Stomach (tissue), 9 donors: ENCODE results near the gene ZDBF2. TPM values are rescaled to one million over a fixed set of nuclear protein-coding genes. Genes with fewer than 3 reads are reported as not detected.
A peak's percentile ranks its signal among the peaks of the same experiment; 100 is the strongest.

Experiments used
- DNase-seq, 2 donors: peaks; one replicate each; pipeline versions ENCODE4 v3.0.0 to v3.0.0-alpha.2; 2013 to 2019
- H3K27ac ChIP-seq, 5 donors: fragments of 200-600 bp in 4 of 5; sonication (generic) in 4 of 5; one replicate each; pipeline ENCODE4 v1.5.1; 2013 to 2019; ENCODE audit warnings: mild to moderate bottlenecking in 1 of 5, moderate library complexity in 1 of 5
- H3K27me3 ChIP-seq, 3 donors: fragments of 200-600 bp; sonication (generic); one replicate each; pipeline ENCODE4 v1.5.1; 2017 to 2019; ENCODE audit warnings: mixed run types in 1 of 3
- H3K36me3 ChIP-seq, 4 donors: fragments of 200-600 bp; sonication (generic); 1 replicate in 3 of 4; 2 replicates in 1 of 4; pipeline ENCODE4 v1.5.1; 2016 to 2019
- H3K4me1 ChIP-seq, 4 donors: fragments of 200-600 bp; sonication (generic); one replicate each; pipeline ENCODE4 v1.5.1; 2016 to 2019
- H3K4me3 ChIP-seq, 4 donors: fragments of 200-600 bp; sonication (generic) in 3 of 4; one replicate each; pipeline ENCODE4 v1.5.1; 2016 to 2019; ENCODE audit warnings: mild to moderate bottlenecking in 1 of 4
- H3K9me3 ChIP-seq, 4 donors: fragments of 200-600 bp; sonication (generic); one replicate each; pipeline ENCODE4 v1.5.1; 2016 to 2019
- CTCF ChIP-seq, 7 experiments: fragments of 450-650 bp in 4 of 7; fragments of 200-600 bp in 3 of 7; sonication (generic) in 3 of 7; IDR thresholded peaks; one replicate each; pipeline ENCODE4 v1.5.1; 2016 to 2019; ENCODE audit warnings: antibody characterized with exemption in 7 of 7, control low read depth in 2 of 7, mild to moderate bottlenecking in 1 of 7
- EP300 ChIP-seq: sonication (generic); formaldehyde crosslinking; IDR thresholded peaks from one replicate; pipeline ENCODE4 v1.6.1; 2017; ENCODE audit warnings: antibody characterized with exemption
- POLR2A ChIP-seq, 4 donors: fragments of 450-650 bp; IDR thresholded peaks; one replicate each; pipeline ENCODE4 v1.6.1; 2016; ENCODE audit warnings: antibody characterized with exemption in 4 of 4, control low read depth in 2 of 4, mild to moderate bottlenecking in 1 of 4, moderate library complexity in 1 of 4
- POLR2AphosphoS5 ChIP-seq, 3 donors: sonication (generic); formaldehyde crosslinking; IDR thresholded peaks; one replicate each; pipeline ENCODE4 v1.6.1; 2016; ENCODE audit warnings: antibody characterized with exemption in 3 of 3
- WGBS, 5 donors: extraction: QIAGEN DNeasy Blood & Tissue Kit in 3 of 5; methylation state at CpG; one replicate each; pipeline versions ENCODE4 v1.1.5 to v1.1.7; 2013 to 2018; 5-methylcytosine and 5-hydroxymethylcytosine counted together
- intact Hi-C: fragments of 100-400 bp; cut with DNase I; formaldehyde crosslinking; loops from one replicate; pipeline ENCODE4 v1.15.1; 2023; ENCODE audit warnings: low total_unique reads
- polyA plus RNA-seq, 3 donors: library from polyadenylated mRNA; stranded (reverse); fragments of 200-250 nt; gene quantifications; one replicate each; pipeline ENCODE4 v1.2.3, GENCODE V29; 2013
- total RNA-seq, 5 donors: library from RNA; depleted of rRNA; stranded (reverse); fragments of >200 nt; gene quantifications; one replicate each; pipeline versions ENCODE4 v1.1.0 to v1.2.3, GENCODE V29; 2014 to 2016
- donor health status: healthy with polysubstance abuse.
- donor health status: Bipolar disorder and iron deficiency.
- donor health status: healthy.

The ZDBF2 gene
- total and polyA plus RNA-seq, 8 donors, result 0.93 to 38.5 (median 6.5) TPM

DNA sequence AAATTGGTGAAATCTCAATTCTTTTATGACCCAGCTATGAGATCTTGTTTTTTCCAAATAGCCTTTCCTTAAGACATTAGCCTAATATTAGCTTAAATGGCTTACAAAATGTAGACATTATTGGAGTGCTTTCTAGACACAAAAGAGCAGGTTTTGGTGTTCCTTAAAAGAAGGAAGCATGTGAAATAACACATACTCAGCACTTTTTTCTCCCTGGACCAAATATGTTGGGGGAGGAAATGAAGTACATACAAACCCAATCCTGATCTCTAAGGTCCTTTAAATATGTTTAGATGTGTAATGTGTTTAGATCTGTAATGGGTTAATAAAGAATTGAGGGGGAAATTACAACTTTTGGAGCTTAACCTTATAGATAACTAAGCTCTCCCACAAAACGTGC, 3.4 kb upstream of the ZDBF2 start:
- DNase-seq, result no peak
- no peaks in the 10 kb centered on the region for H3K36me3 ChIP-seq
- H3K9me3 ChIP-seq, result no peaks in the 10 kb centered on the region
- H3K27ac ChIP-seq, result no peak overlapping the region
- intact Hi-C loops, result no loop called here
- TF ChIP-seq EP300 (no peak), POLR2AphosphoS5 (IDR thresholded peaks at IDR 0.05) (no peak), POLR2A (IDR thresholded peaks at IDR 0.05) (no peak)
- peaks cover 0 to 21% (median 17%) of the 10 kb centered on the region in 4 donors for H3K4me1 ChIP-seq
- no peak overlapping the region for H3K4me3 ChIP-seq
- 23 to 39% (median 31%) methylated on average over 1 of the region's 1 CpG for WGBS, 5 donors
- H3K27me3 ChIP-seq, result peaks cover 0 to 100% (median 69%) of the 10 kb centered on the region in 3 donors

DNA sequence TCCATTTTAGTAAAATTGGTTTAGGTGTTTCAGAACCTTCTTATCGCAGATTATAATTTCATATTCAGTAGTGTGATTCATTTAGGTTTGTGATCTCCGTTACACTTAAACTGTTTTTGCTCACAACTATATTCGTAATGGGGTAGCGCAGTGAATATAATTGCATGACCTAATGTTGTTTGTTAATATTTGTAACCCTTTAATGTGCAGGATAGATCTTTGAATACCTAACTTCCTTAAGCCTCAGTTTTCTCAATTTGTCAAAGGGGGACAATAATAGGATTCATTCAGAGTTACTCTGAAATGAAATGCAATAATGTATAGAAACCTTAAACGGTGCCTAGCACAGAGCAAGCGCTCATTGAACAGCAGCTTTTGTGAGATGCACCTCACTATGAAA, 558 bp upstream of the ZDBF2 start:
- peaks cover 0 to 87% (median 48%) of the 10 kb centered on the region in 3 donors for H3K27me3 ChIP-seq

GRCh38 chr2:206275312-206276055, 1.0 kb downstream of the ZDBF2 start:
- 4 to 8% (median 6%) methylated on average over 21 to 23 of the region's 23 CpGs for WGBS, 5 donors
- intact Hi-C loops, result no loop called here
- no peaks in the 10 kb centered on the region for H3K36me3 ChIP-seq

More for the DNA sequence above, 558 bp upstream of the ZDBF2 start:
- H3K9me3 ChIP-seq, result no peaks in the 10 kb centered on the region
- DNase-seq, result no peak
- no peaks in the 10 kb centered on the region for H3K36me3 ChIP-seq
- H3K4me3 ChIP-seq, result peak overlapping the region; percentile 62 to 85 (median 78)
- H3K27ac ChIP-seq, result peak overlapping the region in 2 of 5 donors; percentile 76 to 84
- H3K4me1 ChIP-seq, result peaks cover 0 to 25% (median 19%) of the 10 kb centered on the region in 4 donors
- WGBS, 5 donors, result 21 to 23% (median 22%) methylated on average over 6 of the region's 6 CpGs
- intact Hi-C loops, result no loop called here
- TF ChIP-seq POLR2AphosphoS5 (IDR thresholded peaks at IDR 0.05) (no peak), POLR2A (IDR thresholded peaks at IDR 0.05) (no peak), EP300 (no peak), CTCF (IDR thresholded peaks at IDR 0.05) (no peak)

DNA sequence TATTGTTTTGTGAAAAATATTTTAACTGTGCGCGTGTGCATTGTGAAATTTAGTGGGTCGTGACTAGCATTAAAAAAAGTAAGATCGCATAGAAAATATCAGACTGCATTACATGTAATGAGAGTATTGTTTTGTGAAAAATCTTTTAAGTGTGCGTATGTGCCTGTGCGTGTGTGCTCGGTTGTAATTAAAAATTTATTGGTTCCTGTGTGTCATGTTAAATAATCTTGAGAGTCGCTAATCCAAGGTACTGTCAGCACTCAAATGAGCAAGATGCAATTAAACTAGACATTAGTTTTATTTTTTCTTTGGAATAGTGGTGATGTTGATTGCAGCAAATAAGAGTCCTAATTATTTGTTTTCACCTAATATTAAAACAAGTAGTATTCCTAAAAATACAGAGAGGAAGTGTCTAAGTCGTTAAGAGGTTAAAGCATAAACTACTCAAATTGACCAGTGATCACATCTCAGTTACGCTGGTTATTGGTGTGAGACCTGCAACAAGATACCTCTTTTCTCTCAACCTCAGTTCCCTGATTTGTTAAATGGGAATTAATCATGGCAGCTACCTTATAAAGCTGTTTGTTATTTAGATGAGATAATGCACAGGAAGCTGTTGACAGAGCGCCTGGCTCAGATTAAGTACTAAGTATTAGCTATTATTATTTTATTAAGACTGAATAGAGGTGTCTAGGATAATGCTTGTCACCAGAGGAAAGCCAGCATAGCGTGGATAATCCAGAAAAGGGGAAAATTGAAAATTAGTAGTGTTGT, 1.9 kb downstream of the ZDBF2 start:
- H3K27me3 ChIP-seq, result peaks cover 0 to 67% (median 36%) of the 10 kb centered on the region in 3 donors
- TF ChIP-seq CTCF (IDR thresholded peaks at IDR 0.05), result no peak
- no peak for TF ChIP-seq POLR2AphosphoS5 (IDR thresholded peaks at IDR 0.05)
- no peak for TF ChIP-seq EP300
- no peak for TF ChIP-seq POLR2A (IDR thresholded peaks at IDR 0.05)
- H3K4me3 ChIP-seq, result peak overlapping the region in 2 of 4 donors; percentile 62 to 83

More at GRCh38 chr2:206275312-206276055, 1.0 kb downstream of the ZDBF2 start:
- Histone ChIP-seq H3K4me1 (peaks cover 0 to 25% (median 19%) of the 10 kb centered on the region in 4 donors), H3K27ac (peak overlapping the region; percentile 61 to 84 (median 80)), H3K27me3 (peaks cover 0 to 75% (median 39%) of the 10 kb centered on the region in 3 donors), H3K4me3 (peak overlapping the region; percentile 62 to 85 (median 78)), H3K9me3 (no peaks in the 10 kb centered on the region)
- peak in 1 of 2 donors; percentile 63 for DNase-seq
- TF ChIP-seq POLR2A (IDR thresholded peaks at IDR 0.05), result no peak
- TF ChIP-seq POLR2AphosphoS5 (IDR thresholded peaks at IDR 0.05), result no peak
- no peak for TF ChIP-seq CTCF (IDR thresholded peaks at IDR 0.05)
- TF ChIP-seq EP300, result no peak

More for the DNA sequence above, 1.9 kb downstream of the ZDBF2 start:
- H3K4me1 ChIP-seq, result peaks cover 0 to 25% (median 19%) of the 10 kb centered on the region in 4 donors
- no peak overlapping the region for H3K27ac ChIP-seq
- 45 to 51% (median 49%) methylated on average over 12 of the region's 12 CpGs for WGBS, 5 donors
- intact Hi-C loops, result no loop called here
- no peaks in the 10 kb centered on the region for H3K9me3 ChIP-seq
- H3K36me3 ChIP-seq, result no peaks in the 10 kb centered on the region
- no peak for DNase-seq
